Smooth muscle cell (in vitro differentiated cells): Measurements from ENCODE around the gene SYNPR. TPM values are rescaled to one million over a fixed set of nuclear protein-coding genes. Genes with fewer than 3 reads are reported as not detected.
A peak's percentile ranks its signal among the peaks of the same experiment; 100 is the strongest.

Source experiments
- DNase-seq: peaks from one replicate; lab custom pipeline; 2025; ENCODE audit not compliant: unreplicated experiment; lab: John Stamatoyannopoulos, UW
- H2AFZ ChIP-seq: fragments of 200-600 bp; sonication (generic); 2 replicates; pipeline ENCODE4 v1.6.0; 2016; ENCODE audit warnings: antibody characterized with exemption, low read depth, mild to moderate bottlenecking
- H3F3A ChIP-seq: fragments of 200-600 bp; sonication (generic); 2 replicates; pipeline ENCODE4 v1.6.0; 2017; ENCODE audit warnings: antibody characterized with exemption, low read depth
- H3K27ac ChIP-seq: fragments of 200-600 bp; sonication (generic); 2 replicates; pipeline ENCODE4 v1.5.1; 2016; ENCODE audit warnings: low read depth, mild to moderate bottlenecking
- H3K27me3 ChIP-seq: fragments of 200-600 bp; sonication (generic); 2 replicates; pipeline ENCODE4 v1.6.1; 2016; ENCODE audit warnings: low read depth, mild to moderate bottlenecking
- H3K36me3 ChIP-seq: fragments of 200-600 bp; sonication (generic); 2 replicates; pipeline ENCODE4 v1.5.1; 2016; ENCODE audit warnings: low read depth
- H3K4me1 ChIP-seq: fragments of 200-600 bp; sonication (generic); 2 replicates; pipeline ENCODE4 v1.5.1; 2016; ENCODE audit warnings: low read depth
- H3K4me2 ChIP-seq: fragments of 200-600 bp; sonication (generic); 2 replicates; pipeline ENCODE4 v1.6.0; 2016; ENCODE audit warnings: mild to moderate bottlenecking
- H3K4me3 ChIP-seq: fragments of 200-600 bp; sonication (generic); 2 replicates; pipeline ENCODE4 v1.5.1; 2016; ENCODE audit warnings: mild to moderate bottlenecking
- H3K79me2 ChIP-seq: fragments of 200-600 bp; sonication (generic); 2 replicates; pipeline ENCODE4 v1.6.0; 2016; ENCODE audit warnings: low read depth, mild to moderate bottlenecking
- H3K9ac ChIP-seq: fragments of 200-600 bp; sonication (generic); 2 replicates; pipeline ENCODE4 v1.6.0; 2016; ENCODE audit warnings: low read depth
- H3K9me3 ChIP-seq: fragments of 200-600 bp; sonication (generic); replicated peaks from 2 replicates; pipeline ENCODE4 v1.5.1; 2016; ENCODE audit warnings: low read depth
- H4K20me1 ChIP-seq: fragments of 200-600 bp; sonication (generic); 2 replicates; pipeline ENCODE4 v1.6.0; 2016; ENCODE audit warnings: low read depth
- WGBS: methylation state at CpG from one replicate; pipeline ENCODE4 v1.1.7; 2016; ENCODE audit warnings: low lambda C conversion rate; 5-methylcytosine and 5-hydroxymethylcytosine counted together
- polyA plus RNA-seq: library from polyadenylated mRNA; unstranded; fragments of >200 nt; fragmentation: Nextera tagmentation; extraction: Ambion mirVana; gene quantifications from 2 replicates; pipeline ENCODE4 v1.2.1, GENCODE V29; 2016
- total RNA-seq: library from RNA; depleted of rRNA; stranded (reverse); fragments of >200 nt; gene quantifications from 2 replicates; pipeline ENCODE4 v1.2.3, GENCODE V29; 2014
- TF ChIP-seq, protein P1 (sequence below): fragments of 200-600 bp; sonication (generic); IDR thresholded peaks from 2 replicates; pipeline ENCODE4 v1.5.1; 2017; ENCODE audit warnings: borderline replicate concordance, mild to moderate bottlenecking, antibody characterized with exemption; ENCODE audit not compliant: insufficient read depth, poor library complexity, severe bottlenecking

SYNPR gene
- total RNA-seq (not detected in 2 replicates), polyA plus RNA-seq (not detected in 2 replicates)

DNA sequence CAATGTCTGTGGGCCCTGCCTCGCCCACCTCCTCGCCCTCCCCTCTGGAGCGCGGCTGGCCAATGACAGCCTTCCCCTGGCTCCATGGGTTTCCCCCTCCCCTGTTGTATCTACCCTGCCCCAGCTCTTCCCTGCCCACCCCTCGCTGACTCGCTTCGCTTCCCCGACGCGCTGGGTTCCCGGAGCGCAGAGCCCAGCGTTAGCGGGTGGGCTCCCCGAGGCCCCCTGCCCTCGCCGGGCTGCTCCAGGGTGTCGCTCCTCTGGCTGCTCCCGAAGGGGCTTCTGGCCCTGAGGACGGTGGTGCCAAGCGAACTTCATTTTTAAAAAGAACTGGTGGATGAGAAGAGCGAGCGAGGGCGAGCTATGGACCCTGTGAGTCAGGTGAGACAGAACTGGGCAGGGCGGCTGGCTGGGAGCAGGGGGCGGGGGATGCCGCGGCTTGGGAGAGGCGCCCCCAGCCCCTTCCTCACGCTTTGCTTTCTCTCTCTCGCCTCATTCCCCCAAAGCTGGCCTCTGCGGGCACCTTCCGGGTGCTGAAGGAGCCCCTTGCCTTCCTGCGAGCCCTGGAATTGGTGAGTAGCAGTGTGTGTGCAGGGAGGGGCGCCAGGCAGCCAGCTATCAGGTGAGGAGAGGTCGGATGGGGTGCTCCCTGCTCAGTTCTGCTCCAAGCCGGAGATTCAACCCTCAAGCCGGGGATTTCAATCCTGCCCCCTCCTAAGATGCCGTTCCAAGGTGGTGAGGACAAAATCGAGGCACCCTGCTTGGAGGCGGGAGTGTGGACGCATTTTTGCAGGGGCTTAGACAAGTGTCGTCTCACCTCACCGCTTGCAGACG lies at the start of gene SYNPR:
Gene SYNPR, plus strand, starts transcription at position 138 of the 834 bp plus-strand sequence.
- H3K4me3 ChIP-seq: peak within 1 kb of the TSS; percentile 26
- H3K4me2 ChIP-seq: peak within 1 kb of the TSS; percentile 80
- H3K9me3 ChIP-seq: no peaks in the 10 kb centered on the region
- no peaks in the 10 kb centered on the region for H3K79me2 ChIP-seq
- no peak for DNase-seq
- WGBS: 4% methylated on average over 44 of the region's 45 CpGs
- peaks cover 42% of the 10 kb centered on the region for H3K27me3 ChIP-seq
- no peaks in the 10 kb centered on the region for H3F3A ChIP-seq
- H3K4me1 ChIP-seq: peaks cover 10% of the 10 kb centered on the region
- H2AFZ ChIP-seq: no peak within 1 kb of the TSS
- H3K27ac ChIP-seq: no peak within 1 kb of the TSS
- H3K36me3 ChIP-seq: no peaks in the 10 kb centered on the region
- no peak within 1 kb of the TSS for H3K9ac ChIP-seq
- TF ChIP-seq, protein P1, sequence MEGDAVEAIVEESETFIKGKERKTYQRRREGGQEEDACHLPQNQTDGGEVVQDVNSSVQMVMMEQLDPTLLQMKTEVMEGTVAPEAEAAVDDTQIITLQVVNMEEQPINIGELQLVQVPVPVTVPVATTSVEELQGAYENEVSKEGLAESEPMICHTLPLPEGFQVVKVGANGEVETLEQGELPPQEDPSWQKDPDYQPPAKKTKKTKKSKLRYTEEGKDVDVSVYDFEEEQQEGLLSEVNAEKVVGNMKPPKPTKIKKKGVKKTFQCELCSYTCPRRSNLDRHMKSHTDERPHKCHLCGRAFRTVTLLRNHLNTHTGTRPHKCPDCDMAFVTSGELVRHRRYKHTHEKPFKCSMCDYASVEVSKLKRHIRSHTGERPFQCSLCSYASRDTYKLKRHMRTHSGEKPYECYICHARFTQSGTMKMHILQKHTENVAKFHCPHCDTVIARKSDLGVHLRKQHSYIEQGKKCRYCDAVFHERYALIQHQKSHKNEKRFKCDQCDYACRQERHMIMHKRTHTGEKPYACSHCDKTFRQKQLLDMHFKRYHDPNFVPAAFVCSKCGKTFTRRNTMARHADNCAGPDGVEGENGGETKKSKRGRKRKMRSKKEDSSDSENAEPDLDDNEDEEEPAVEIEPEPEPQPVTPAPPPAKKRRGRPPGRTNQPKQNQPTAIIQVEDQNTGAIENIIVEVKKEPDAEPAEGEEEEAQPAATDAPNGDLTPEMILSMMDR: no peak
- H4K20me1 ChIP-seq: no peaks in the 10 kb centered on the region

DNA sequence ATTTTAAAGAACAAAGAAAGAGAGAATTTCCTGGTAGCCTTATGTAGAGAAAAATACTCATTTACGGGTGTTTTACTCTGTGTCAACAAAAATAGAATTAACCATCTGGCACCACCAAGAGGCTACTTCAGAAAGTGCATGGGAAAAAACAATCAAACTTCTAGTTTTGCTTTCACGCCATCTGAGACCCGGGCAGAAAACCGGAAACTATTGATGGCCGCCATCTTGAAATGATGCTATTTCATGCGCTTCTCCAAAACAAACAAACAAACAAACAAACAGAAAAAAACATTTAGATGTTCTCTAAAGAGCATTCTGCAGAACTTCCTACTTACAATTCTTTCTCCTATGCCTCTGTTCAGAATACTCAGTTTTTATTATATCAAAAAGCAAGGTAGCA lies 49.4 kb upstream of the SYNPR start:
- no peak overlapping the region for H3K9ac ChIP-seq
- H3K27me3 ChIP-seq: no peaks in the 10 kb centered on the region
- no peaks in the 10 kb centered on the region for H3F3A ChIP-seq
- TF ChIP-seq, protein P1: peak; percentile 64
- no peak for DNase-seq
- peak overlapping the region; percentile 92 for H2AFZ ChIP-seq
- peaks cover 8% of the 10 kb centered on the region for H3K4me1 ChIP-seq
- peak overlapping the region; percentile 71 for H3K4me2 ChIP-seq
- WGBS: 26% methylated on average over 6 of the region's 6 CpGs
- H3K4me3 ChIP-seq: peak overlapping the region; percentile 26
- H3K79me2 ChIP-seq: no peaks in the 10 kb centered on the region
- no peaks in the 10 kb centered on the region for H3K9me3 ChIP-seq
- H3K36me3 ChIP-seq: no peaks in the 10 kb centered on the region
- H3K27ac ChIP-seq: no peak overlapping the region
- no peaks in the 10 kb centered on the region for H4K20me1 ChIP-seq

DNA sequence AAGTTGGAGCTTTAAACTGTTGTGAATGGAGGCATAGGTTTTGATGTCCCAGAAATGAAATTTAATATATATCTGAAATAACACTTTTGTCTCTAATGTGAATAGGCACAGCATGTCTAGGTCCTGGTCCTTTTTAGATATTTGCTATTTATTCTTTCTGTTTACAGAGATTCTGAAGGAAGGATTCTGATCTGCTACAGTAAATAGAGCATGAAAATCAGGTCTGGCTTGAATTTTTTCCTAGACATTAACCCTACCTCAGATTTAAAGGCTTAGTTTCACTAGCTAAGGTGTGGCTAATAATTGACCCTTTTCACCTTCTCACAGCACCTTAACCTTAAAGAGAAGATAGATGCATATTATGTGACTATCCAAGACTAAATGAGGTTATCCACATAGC lies 48.0 kb upstream of the SYNPR start:
- H3K4me3 ChIP-seq: no peak overlapping the region
- H3K9me3 ChIP-seq: no peaks in the 10 kb centered on the region
- no peak overlapping the region for H3K4me2 ChIP-seq
- H4K20me1 ChIP-seq: no peaks in the 10 kb centered on the region
- no peak overlapping the region for H3K9ac ChIP-seq
- no peak for DNase-seq
- H3K79me2 ChIP-seq: no peaks in the 10 kb centered on the region
- H3K27ac ChIP-seq: no peak overlapping the region
- H3K4me1 ChIP-seq: peaks cover 8% of the 10 kb centered on the region
- TF ChIP-seq, protein P1: no peak
- no peaks in the 10 kb centered on the region for H3K27me3 ChIP-seq
- H3K36me3 ChIP-seq: no peaks in the 10 kb centered on the region
- no peaks in the 10 kb centered on the region for H3F3A ChIP-seq
- H2AFZ ChIP-seq: no peak overlapping the region

GRCh38 chr3:63231643-63232042 lies 46.5 kb upstream of the SYNPR start:
- no peak overlapping the region for H3K4me3 ChIP-seq
- H3K36me3 ChIP-seq: no peaks in the 10 kb centered on the region
- no peaks in the 10 kb centered on the region for H3K27me3 ChIP-seq
- 68% methylated on average over 2 of the region's 2 CpGs for WGBS
- DNase-seq: no peak
- H2AFZ ChIP-seq: peak overlapping the region; percentile 65
- no peak overlapping the region for H3K4me2 ChIP-seq
- no peak overlapping the region for H3K27ac ChIP-seq
- H4K20me1 ChIP-seq: no peaks in the 10 kb centered on the region
- H3F3A ChIP-seq: no peaks in the 10 kb centered on the region
- TF ChIP-seq, protein P1: no peak
- no peaks in the 10 kb centered on the region for H3K79me2 ChIP-seq
- no peak overlapping the region for H3K9ac ChIP-seq
- no peaks in the 10 kb centered on the region for H3K9me3 ChIP-seq
- peaks cover 8% of the 10 kb centered on the region for H3K4me1 ChIP-seq
